Activated naive CD8-positive, alpha-beta T cell treated with anti-CD3 and anti-CD28 coated beads, Interleukin-2, amount 50 U/mL, for 16 hours (primary cell): Measurements from ENCODE around the gene NREP.
A peak's percentile ranks its signal among the peaks of the same experiment; 100 is the strongest.

ENCODE experiments used
- DNase-seq: peaks from one replicate; pipeline ENCODE4 v3.0.0-alpha.2; 2020; ENCODE audit warnings: low read depth, low spot score

NREP gene

GRCh38 chr5:111765613-111766571 is 8.9 kb upstream of the NREP start:
- no peak for DNase-seq

DNA sequence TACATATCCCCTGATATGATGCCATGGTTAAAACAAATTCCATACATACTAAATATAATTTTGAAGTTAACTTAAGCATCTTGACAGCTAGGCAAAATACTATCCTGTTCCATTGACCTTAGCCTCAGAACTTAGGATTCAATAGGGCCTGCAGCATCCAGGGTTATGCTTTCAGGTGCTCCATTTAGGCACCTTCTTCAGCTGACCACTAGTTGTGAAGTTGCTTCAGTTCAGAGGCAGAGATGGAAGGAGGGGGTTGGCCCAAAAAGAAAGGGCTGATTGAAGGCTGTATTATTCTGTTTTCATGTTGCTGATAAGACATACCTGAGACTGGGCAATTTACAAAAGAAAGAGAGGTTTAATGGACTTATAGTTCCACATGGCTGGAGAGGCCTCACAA is 7.0 kb upstream of the NREP start:
- DNase-seq: no peak

DNA sequence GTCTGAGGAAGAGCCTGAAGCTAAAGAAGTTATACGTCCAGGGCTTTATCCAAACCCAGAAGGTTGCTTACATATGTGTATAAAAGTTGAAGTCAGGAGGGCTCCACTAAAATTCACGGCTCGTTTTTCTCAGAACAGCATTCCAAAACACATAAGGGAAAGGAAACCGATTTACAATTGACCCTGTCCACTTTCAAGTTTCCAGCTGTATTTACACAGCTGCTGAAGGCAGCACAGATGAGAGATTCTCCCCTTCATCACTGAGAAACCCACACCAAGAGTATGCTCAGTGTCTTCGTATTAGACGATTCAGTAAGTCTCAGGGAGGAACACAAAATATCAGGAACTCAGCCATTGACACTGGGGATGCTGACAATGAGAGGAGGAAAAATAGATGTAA is 5.9 kb upstream of the NREP start:
- no peak for DNase-seq

DNA sequence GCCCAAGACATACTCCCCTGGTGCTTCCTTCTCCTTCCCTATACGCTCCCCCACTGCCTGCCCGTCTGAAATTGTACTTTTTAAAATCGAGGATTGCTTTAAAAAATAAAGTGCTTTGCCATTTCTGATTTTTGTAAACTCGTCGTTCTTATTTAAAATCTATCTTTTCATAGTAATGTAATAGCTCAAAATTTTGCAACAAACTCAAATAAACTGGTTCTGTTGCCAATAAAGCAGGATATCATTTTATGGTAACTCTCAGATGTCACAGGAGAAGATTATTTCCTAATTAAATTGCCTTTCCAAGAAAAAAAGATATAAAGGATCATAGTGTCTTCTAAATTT is 1.3 kb upstream of the NREP start:
- DNase-seq: no peak

DNA sequence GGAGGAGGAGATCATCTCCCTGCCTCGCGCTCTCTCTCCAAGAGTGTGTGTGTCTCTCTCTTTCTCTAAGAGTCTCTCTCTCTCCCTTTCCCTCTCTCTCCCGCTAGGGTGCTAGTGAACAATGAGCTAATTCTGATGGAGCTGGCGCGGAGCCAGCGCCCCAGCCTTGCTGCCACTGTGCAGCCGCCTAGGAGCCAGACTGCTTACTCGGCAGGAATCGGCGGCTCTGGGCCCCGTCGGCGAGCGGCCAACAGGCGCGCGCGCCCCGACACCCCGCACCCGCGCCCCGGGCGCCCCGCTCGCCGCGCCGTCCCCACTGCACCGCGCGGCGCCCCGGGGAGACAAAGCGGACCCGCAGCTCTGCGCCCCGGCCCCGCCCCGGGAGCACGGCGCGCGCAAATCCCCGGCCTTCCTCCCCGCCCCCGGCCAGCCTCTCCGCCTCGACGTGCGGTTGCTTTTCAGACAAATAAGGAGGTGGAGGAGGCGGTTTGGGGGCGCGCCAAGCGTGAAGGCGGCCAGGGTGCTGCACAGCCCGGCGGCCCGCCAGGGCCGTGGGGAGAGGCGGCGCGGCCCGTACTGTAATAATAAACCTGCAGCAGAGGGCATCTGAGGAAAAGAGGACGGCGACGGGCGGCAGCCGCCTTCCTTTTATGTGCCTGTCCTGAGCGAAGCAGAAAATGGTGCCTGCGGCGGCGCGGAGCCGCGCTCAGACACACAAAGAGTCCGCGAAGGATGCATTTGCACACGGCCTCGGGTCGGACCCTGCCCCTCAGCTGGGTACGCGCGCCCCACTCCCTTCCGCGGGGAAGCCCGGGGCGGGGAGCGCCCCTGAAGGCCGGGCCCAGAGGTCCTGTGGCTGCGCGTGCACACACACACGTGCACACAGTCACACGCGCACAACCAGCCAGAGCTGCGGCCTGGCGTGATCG is 625 bp upstream of the NREP start:
- peak; percentile 56 for DNase-seq

GRCh38 chr5:111755942-111756381 is 1.0 kb downstream of the NREP start:
- DNase-seq: no peak

DNA sequence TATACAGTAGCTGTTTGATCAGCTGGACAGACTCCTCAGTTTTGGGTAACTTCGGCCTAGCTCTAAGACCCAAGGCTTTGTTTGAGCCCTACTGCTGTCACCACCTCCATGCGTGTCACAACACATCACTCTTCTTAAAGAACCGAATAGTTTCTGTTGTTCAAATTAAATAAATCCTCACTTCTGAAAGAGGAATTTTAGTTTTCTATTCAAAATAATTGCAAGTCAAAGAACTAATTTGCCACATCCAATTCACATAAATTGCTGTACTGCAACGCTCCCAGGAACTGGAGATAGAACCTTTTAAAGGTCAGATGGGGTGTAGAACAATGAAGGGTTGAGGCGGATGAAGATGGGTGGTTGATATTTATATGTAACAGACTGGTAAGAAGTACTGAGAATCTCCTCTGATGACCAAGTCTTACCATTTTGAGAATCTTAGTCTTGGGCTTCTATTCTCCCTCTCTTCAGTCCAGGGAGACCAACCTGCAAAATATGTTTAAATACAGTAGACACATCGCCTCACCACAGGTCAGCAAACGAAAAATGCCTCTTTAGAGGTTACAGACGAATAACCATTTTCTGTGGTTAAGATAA is 1.6 kb downstream of the NREP start:
- no peak for DNase-seq

DNA sequence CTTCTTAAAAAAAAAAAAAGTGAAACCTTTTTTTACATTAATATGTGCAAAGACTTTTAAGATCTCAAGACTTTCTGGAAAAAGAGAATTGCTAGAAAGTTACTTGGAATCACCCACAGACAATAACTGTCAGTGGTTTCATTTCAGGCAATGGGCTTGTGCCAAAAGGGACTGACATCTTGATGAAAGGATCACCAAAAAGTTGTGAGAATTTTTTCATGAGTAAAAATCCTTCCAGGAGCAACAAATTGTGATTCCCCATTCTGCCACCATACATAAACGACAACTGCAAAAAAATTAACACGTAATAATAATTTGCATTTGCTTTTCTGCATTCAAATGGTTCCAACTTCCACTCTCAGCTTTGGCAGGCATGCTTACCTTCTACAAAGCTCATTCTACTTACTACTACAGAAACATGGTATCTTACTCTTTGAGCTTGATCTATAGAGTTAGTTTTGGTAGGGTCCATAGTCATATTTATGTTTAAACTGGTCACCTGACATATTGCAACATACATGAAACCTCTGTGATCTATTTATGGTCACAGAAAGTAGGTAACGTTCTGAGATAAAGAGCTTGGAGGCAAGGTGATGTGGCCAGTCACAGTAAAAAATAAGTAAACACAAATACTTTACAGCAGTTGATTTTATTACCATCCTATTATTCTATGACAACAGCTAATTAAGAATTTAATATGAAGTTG is 3.0 kb downstream of the NREP start:
- DNase-seq: no peak

DNA sequence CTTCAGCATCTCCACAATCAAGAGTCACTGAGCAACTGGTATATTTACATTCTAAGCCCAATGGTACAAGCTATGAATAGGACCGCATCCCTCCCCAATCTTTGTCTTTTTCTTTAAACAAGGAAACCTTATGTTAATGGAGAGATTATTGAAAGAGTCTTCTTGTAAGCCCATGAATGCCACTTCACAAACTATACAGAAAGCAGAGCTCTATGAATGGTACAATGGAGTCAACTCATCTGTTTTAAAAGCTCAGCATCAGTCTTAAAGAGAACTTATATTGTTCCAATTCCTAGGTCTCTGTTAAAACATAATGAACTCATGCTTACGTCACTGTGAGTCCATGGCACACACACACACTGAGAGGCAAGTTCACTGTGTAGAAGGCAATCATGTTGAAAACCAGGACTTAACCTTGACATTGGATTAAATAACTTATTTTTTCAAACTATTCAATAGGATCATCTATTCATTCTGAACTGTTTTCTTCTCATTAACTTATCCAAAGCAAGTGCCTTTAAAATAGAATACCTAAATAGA is 4.5 kb downstream of the NREP start:
- no peak for DNase-seq

- DNase-seq: no peak
These were observed 7.5 kb downstream of the NREP start for GRCh38 chr5:111749303-111750026.

DNA sequence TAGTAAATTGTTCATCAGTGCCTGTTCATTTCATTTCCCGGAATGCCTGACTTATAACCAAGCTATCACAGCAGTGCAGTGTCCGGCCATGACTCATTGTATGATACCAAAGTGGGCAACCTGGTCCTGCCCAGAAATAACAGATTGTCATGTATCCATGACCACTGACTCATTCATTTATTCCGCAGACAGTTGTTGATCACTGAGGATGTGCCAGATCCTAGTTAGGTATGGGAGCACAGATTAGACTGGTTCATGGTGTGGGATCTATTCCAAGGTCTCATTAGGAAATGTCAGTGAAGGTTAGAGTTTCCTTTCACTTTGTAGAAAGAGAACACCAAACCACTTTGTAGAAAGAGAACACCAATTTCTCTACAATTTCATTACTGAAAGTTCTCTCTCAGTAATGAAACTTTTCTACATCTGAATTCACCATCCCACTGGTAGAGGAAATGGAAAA is 8.7 kb downstream of the NREP start:
- no peak for DNase-seq

GRCh38 chr5:111747337-111747736 is 9.7 kb downstream of the NREP start:
- DNase-seq: no peak

DNA sequence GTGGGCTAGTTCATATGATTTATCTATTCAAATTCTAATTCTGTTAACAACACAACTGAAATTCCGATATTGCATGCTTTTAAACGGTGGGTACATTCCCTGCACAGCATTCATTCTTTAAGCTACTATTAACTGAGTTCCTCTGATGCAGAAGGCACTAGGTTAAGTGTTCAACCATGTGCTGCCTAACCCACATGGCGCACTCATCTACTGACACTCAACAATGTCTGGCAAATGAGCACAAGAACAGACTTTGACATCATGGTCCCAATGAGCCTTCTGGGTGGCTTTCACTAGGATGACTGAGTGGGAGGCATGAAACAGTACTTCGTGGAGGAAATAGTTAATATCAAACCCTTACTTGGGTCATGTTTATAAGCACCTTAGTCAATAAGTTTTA is 10.2 kb downstream of the NREP start:
- DNase-seq: no peak

DNA sequence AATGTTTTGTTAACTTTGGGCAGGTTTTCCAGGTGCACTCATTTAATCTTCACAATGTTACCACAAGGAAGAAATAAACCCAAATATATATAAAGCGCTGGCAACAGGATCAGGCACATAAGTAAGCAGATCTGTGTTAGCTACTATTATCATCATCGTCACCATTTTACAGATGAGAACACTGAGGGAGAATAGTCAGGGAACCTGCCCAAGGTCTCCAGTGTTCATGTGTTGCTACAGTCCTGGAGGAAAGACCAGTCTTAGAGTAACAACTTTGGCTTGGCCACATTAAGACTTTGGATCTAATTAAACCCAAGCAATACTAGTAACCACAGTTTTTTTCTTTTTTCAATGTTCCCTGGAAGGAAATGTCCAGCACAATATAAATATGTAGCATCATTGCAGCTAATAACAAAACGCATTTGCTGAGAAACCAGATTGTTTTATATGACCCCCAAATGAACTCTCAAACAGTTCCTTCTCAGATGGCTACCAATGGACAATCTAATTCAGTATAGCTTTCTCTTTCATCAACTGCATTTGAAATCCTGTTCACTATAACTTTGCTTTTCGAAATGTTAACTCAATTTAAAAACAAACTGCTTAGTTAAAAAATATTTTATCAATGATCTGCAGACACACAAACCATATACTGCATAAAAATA is 11.8 kb downstream of the NREP start:
- DNase-seq: no peak

GRCh38 chr5:111744455-111744854 is 12.5 kb downstream of the NREP start:
- DNase-seq: no peak

GRCh38 chr5:111743988-111744387 is 13.0 kb downstream of the NREP start:
- no peak for DNase-seq

DNA sequence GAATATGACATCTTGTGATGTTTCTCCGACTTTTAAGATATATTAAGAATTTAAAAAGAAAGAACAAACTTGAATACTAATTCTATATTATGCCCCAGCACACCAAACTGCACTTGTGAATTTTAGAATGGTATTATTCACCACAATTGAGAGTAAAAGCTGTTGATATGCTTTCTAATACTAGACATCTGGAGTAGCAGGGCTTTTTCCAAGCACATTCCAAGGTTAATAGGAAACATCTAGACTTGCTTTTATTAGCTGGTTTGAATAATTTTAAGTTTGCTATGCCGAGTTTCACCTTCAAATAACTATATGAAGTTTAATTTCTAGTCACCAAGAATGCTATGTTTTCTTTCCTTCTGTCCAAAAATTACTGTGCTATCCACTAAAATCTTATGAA is 13.5 kb downstream of the NREP start:
- DNase-seq: no peak

- no peak for DNase-seq
These were observed 14.6 kb downstream of the NREP start for GRCh38 chr5:111742177-111742994.

- DNase-seq: no peak
These were observed 15.7 kb downstream of the NREP start for GRCh38 chr5:111741278-111741677.
